ENCODE data around the gene KCND3.

The KCND3 gene

GRCh38 chr1:111804776-111805175 is 184.7 kb downstream of the KCND3 start:
- no peak for ATAC-seq
- TF ChIP-seq ZFP30 (CRISPR knock-in tag; IDR thresholded peaks at IDR 0.05), result no peak
- no peak for TF ChIP-seq BACH2 (CRISPR knock-in tag; IDR thresholded peaks at IDR 0.05; ENCODE audit: borderline replicate concordance)
- TF ChIP-seq RARB (CRISPR knock-in tag; IDR thresholded peaks at IDR 0.05), result no peak
- TF ChIP-seq ZNF565 (CRISPR knock-in tag; conservative IDR thresholded peaks at IDR 0.05; ENCODE audit: low read depth), result no peak
- TF ChIP-seq PATZ1 (CRISPR knock-in tag; IDR thresholded peaks at IDR 0.05; ENCODE audit: borderline replicate concordance), result no peak
- TF ChIP-seq SNAI2 (CRISPR knock-in tag; IDR thresholded peaks at IDR 0.05), result no peak
- no peak for TF ChIP-seq TCF4 (CRISPR knock-in tag; IDR thresholded peaks at IDR 0.05; ENCODE audit: borderline replicate concordance)

- TF ChIP-seq, protein P1, sequence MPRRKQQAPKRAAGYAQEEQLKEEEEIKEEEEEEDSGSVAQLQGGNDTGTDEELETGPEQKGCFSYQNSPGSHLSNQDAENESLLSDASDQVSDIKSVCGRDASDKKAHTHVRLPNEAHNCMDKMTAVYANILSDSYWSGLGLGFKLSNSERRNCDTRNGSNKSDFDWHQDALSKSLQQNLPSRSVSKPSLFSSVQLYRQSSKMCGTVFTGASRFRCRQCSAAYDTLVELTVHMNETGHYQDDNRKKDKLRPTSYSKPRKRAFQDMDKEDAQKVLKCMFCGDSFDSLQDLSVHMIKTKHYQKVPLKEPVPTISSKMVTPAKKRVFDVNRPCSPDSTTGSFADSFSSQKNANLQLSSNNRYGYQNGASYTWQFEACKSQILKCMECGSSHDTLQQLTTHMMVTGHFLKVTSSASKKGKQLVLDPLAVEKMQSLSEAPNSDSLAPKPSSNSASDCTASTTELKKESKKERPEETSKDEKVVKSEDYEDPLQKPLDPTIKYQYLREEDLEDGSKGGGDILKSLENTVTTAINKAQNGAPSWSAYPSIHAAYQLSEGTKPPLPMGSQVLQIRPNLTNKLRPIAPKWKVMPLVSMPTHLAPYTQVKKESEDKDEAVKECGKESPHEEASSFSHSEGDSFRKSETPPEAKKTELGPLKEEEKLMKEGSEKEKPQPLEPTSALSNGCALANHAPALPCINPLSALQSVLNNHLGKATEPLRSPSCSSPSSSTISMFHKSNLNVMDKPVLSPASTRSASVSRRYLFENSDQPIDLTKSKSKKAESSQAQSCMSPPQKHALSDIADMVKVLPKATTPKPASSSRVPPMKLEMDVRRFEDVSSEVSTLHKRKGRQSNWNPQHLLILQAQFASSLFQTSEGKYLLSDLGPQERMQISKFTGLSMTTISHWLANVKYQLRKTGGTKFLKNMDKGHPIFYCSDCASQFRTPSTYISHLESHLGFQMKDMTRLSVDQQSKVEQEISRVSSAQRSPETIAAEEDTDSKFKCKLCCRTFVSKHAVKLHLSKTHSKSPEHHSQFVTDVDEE (CRISPR knock-in tag; IDR thresholded peaks at IDR 0.05), result no peak
- TF ChIP-seq SNAI2 (CRISPR knock-in tag; IDR thresholded peaks at IDR 0.05) (no peak), TCF4 (CRISPR knock-in tag; IDR thresholded peaks at IDR 0.05; ENCODE audit: borderline replicate concordance) (no peak), ZFP3 (CRISPR knock-in tag; IDR thresholded peaks at IDR 0.05) (no peak), ISL1 (CRISPR knock-in tag; IDR thresholded peaks at IDR 0.05) (no peak), GLIS3 (CRISPR knock-in tag; IDR thresholded peaks at IDR 0.05) (no peak), ZNF8 (CRISPR knock-in tag; IDR thresholded peaks at IDR 0.05) (no peak), BACH2 (CRISPR knock-in tag; IDR thresholded peaks at IDR 0.05; ENCODE audit: borderline replicate concordance) (no peak), OSR1 (CRISPR knock-in tag; IDR thresholded peaks at IDR 0.05) (no peak), ZC3H10 (CRISPR knock-in tag; IDR thresholded peaks at IDR 0.05) (no peak), ZFP30 (CRISPR knock-in tag; IDR thresholded peaks at IDR 0.05) (no peak), ARNTL (CRISPR knock-in tag; IDR thresholded peaks at IDR 0.05; ENCODE audit: borderline replicate concordance, low read depth) (no peak), ZNF70 (CRISPR knock-in tag; IDR thresholded peaks at IDR 0.05) (no peak)
- TF ChIP-seq, protein P2, sequence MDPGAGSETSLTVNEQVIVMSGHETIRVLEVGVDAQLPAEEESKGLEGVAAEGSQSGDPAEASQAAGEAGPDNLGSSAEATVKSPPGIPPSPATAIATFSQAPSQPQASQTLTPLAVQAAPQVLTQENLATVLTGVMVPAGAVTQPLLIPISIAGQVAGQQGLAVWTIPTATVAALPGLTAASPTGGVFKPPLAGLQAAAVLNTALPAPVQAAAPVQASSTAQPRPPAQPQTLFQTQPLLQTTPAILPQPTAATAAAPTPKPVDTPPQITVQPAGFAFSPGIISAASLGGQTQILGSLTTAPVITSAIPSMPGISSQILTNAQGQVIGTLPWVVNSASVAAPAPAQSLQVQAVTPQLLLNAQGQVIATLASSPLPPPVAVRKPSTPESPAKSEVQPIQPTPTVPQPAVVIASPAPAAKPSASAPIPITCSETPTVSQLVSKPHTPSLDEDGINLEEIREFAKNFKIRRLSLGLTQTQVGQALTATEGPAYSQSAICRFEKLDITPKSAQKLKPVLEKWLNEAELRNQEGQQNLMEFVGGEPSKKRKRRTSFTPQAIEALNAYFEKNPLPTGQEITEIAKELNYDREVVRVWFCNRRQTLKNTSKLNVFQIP (CRISPR knock-in tag; IDR thresholded peaks at IDR 0.05; ENCODE audit: borderline replicate concordance, low read depth), result no peak
- ATAC-seq, result no peak
Measured at GRCh38 chr1:111803951-111804350, 185.5 kb downstream of the KCND3 start.

GRCh38 chr1:111802984-111803383 is 186.5 kb downstream of the KCND3 start:
- TF ChIP-seq ZNF70 (CRISPR knock-in tag; IDR thresholded peaks at IDR 0.05), result no peak
- no peak for TF ChIP-seq PATZ1 (CRISPR knock-in tag; IDR thresholded peaks at IDR 0.05; ENCODE audit: borderline replicate concordance)
- TF ChIP-seq ARNTL (CRISPR knock-in tag; IDR thresholded peaks at IDR 0.05; ENCODE audit: borderline replicate concordance, low read depth), result no peak
- TF ChIP-seq, protein P2 (CRISPR knock-in tag; IDR thresholded peaks at IDR 0.05; ENCODE audit: borderline replicate concordance, low read depth), result no peak
- ATAC-seq, result no peak

- no peak for ATAC-seq
- TF ChIP-seq ISL1 (CRISPR knock-in tag; IDR thresholded peaks at IDR 0.05) (no peak), ARNTL (CRISPR knock-in tag; IDR thresholded peaks at IDR 0.05; ENCODE audit: borderline replicate concordance, low read depth) (no peak), ZNF565 (CRISPR knock-in tag; conservative IDR thresholded peaks at IDR 0.05; ENCODE audit: low read depth) (no peak), CSDC2 (CRISPR knock-in tag; IDR thresholded peaks at IDR 0.05) (no peak), GLIS3 (CRISPR knock-in tag; IDR thresholded peaks at IDR 0.05) (no peak), OSR1 (CRISPR knock-in tag; IDR thresholded peaks at IDR 0.05) (no peak), TOX (CRISPR knock-in tag; IDR thresholded peaks at IDR 0.05; ENCODE audit: borderline replicate concordance) (no peak), ESRRG (CRISPR knock-in tag; IDR thresholded peaks at IDR 0.05) (no peak), ZNF70 (CRISPR knock-in tag; IDR thresholded peaks at IDR 0.05) (no peak), RARB (CRISPR knock-in tag; IDR thresholded peaks at IDR 0.05) (no peak), BACH2 (CRISPR knock-in tag; IDR thresholded peaks at IDR 0.05; ENCODE audit: borderline replicate concordance) (no peak), ZNF8 (CRISPR knock-in tag; IDR thresholded peaks at IDR 0.05) (no peak), SNAI2 (CRISPR knock-in tag; IDR thresholded peaks at IDR 0.05) (no peak)
- TF ChIP-seq, protein P2 (CRISPR knock-in tag; IDR thresholded peaks at IDR 0.05; ENCODE audit: borderline replicate concordance, low read depth), result no peak
- TF ChIP-seq, protein P3, sequence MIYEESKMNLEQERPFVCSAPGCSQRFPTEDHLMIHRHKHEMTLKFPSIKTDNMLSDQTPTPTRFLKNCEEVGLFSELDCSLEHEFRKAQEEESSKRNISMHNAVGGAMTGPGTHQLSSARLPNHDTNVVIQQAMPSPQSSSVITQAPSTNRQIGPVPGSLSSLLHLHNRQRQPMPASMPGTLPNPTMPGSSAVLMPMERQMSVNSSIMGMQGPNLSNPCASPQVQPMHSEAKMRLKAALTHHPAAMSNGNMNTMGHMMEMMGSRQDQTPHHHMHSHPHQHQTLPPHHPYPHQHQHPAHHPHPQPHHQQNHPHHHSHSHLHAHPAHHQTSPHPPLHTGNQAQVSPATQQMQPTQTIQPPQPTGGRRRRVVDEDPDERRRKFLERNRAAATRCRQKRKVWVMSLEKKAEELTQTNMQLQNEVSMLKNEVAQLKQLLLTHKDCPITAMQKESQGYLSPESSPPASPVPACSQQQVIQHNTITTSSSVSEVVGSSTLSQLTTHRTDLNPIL (CRISPR knock-in tag; IDR thresholded peaks at IDR 0.05; ENCODE audit: low read depth), result no peak
Measured at GRCh38 chr1:111802110-111802509, 187.4 kb downstream of the KCND3 start.

All from SK-N-SH treated with all-trans-retinoic acid at 6 μM for 48 hours (cell line).